ENCODE data around the gene ANKRD11. TPM values are rescaled to one million over a fixed set of nuclear protein-coding genes. Genes with fewer than 3 reads are reported as not detected.
"Not testable (repeated sequence)": the region's sequence is repeated elsewhere in the genome, so short reads cannot be mapped to it uniquely, and the experiment has no call there.

Gene ANKRD11
- total and polyA plus RNA-seq, 2 donors (not counting 1 experiment from before 2014, with no cell fraction given) = 41.5 to 71.2 TPM

GRCh38 chr16:89392881-89393737, 97.3 kb downstream of the ANKRD11 start:
- TF ChIP-seq EZH2 (IDR thresholded peaks at IDR 0.05; ENCODE audit: low read length, missing control alignments) = no peak
- TF ChIP-seq CTCF (conservative IDR thresholded peaks at IDR 0.05 in 1 of 2, IDR thresholded peaks at IDR 0.05 in 1 of 2; ENCODE audit: low read depth in 1 of 2, low read length in 2 of 2) = no peak
- DNase-seq (ENCODE audit: low read depth in 2 of 2) = no peak
- Histone ChIP-seq H3K79me2 (ENCODE audit: control insufficient read depth, insufficient read depth, low read length) (peaks cover 85% of the 10 kb centered on the region), H3K9ac (ENCODE audit: insufficient read depth, low read length) (peak overlapping the region; percentile 16), H3K4me1 (ENCODE audit: control insufficient read depth, extremely low read depth, insufficient read depth, low read length) (peaks cover 9% of the 10 kb centered on the region), H4K20me1 (ENCODE audit: control insufficient read depth, extremely low read depth, insufficient read depth, low read length) (peaks cover 6% of the 10 kb centered on the region), H3K27me3 (ENCODE audit: control insufficient read depth, insufficient read depth, low read length) (no peaks in the 10 kb centered on the region), H3K9me3 (ENCODE audit: control insufficient read depth, insufficient read depth, low read depth, low read length) (no peaks in the 10 kb centered on the region), H3K36me3 (ENCODE audit: control insufficient read depth, insufficient read depth, low read length) (no peaks in the 10 kb centered on the region), H2AFZ (ENCODE audit: low read length) (no peak overlapping the region), H3K4me2 (ENCODE audit: extremely low read depth, insufficient read depth, low read length) (peak overlapping the region; percentile 13), H3K4me3 (replicated peaks in 1 of 4; ENCODE audit: control extremely low read depth in 1 of 4, insufficient read depth in 1 of 4, low read depth in 3 of 4, low read length in 4 of 4) (no peak overlapping the region), H3K27ac (ENCODE audit: insufficient read depth, low read length) (peak overlapping the region; percentile 34)

GRCh38 chr16:89390224-89390583, 100.2 kb downstream of the ANKRD11 start:
- not testable (repeated sequence) for H3K9me3 ChIP-seq (ENCODE audit: control insufficient read depth, insufficient read depth, low read depth, low read length); H3K4me3 ChIP-seq (replicated peaks in 1 of 4; ENCODE audit: control extremely low read depth in 1 of 4, insufficient read depth in 1 of 4, low read depth in 3 of 4, low read length in 4 of 4); H3K4me1 ChIP-seq (ENCODE audit: control insufficient read depth, extremely low read depth, insufficient read depth, low read length); H3K36me3 ChIP-seq (ENCODE audit: control insufficient read depth, insufficient read depth, low read length); H3K27ac ChIP-seq (ENCODE audit: insufficient read depth, low read length); H3K27me3 ChIP-seq (ENCODE audit: control insufficient read depth, insufficient read depth, low read length); DNase-seq (ENCODE audit: low read depth in 2 of 2); H3K9ac ChIP-seq (ENCODE audit: insufficient read depth, low read length); H4K20me1 ChIP-seq (ENCODE audit: control insufficient read depth, extremely low read depth, insufficient read depth, low read length); H3K4me2 ChIP-seq (ENCODE audit: extremely low read depth, insufficient read depth, low read length); H2AFZ ChIP-seq (ENCODE audit: low read length)
- peaks cover 87% of the 10 kb centered on the region for H3K79me2 ChIP-seq (ENCODE audit: control insufficient read depth, insufficient read depth, low read length)

GRCh38 chr16:89389504-89390223, 100.7 kb downstream of the ANKRD11 start:
- not testable (repeated sequence) for H3K9me3 ChIP-seq (ENCODE audit: control insufficient read depth, insufficient read depth, low read depth, low read length); H4K20me1 ChIP-seq (ENCODE audit: control insufficient read depth, extremely low read depth, insufficient read depth, low read length); DNase-seq (ENCODE audit: low read depth in 2 of 2); H3K4me2 ChIP-seq (ENCODE audit: extremely low read depth, insufficient read depth, low read length); H3K27me3 ChIP-seq (ENCODE audit: control insufficient read depth, insufficient read depth, low read length); H3K9ac ChIP-seq (ENCODE audit: insufficient read depth, low read length); H3K27ac ChIP-seq (ENCODE audit: insufficient read depth, low read length); H3K36me3 ChIP-seq (ENCODE audit: control insufficient read depth, insufficient read depth, low read length); H3K4me1 ChIP-seq (ENCODE audit: control insufficient read depth, extremely low read depth, insufficient read depth, low read length); H2AFZ ChIP-seq (ENCODE audit: low read length); H3K4me3 ChIP-seq (replicated peaks in 1 of 4; ENCODE audit: control extremely low read depth in 1 of 4, insufficient read depth in 1 of 4, low read depth in 3 of 4, low read length in 4 of 4)
- H3K79me2 ChIP-seq (ENCODE audit: control insufficient read depth, insufficient read depth, low read length) = peaks cover 89% of the 10 kb centered on the region

- no peaks in the 10 kb centered on the region for H3K9me3 ChIP-seq (ENCODE audit: control insufficient read depth, insufficient read depth, low read depth, low read length)
- no peaks in the 10 kb centered on the region for H3K36me3 ChIP-seq (ENCODE audit: control insufficient read depth, insufficient read depth, low read length)
- H3K79me2 ChIP-seq (ENCODE audit: control insufficient read depth, insufficient read depth, low read length) = peaks cover 89% of the 10 kb centered on the region
- H3K4me2 ChIP-seq (ENCODE audit: extremely low read depth, insufficient read depth, low read length) = no peak overlapping the region
- no peak for TF ChIP-seq CTCF (conservative IDR thresholded peaks at IDR 0.05 in 1 of 2, IDR thresholded peaks at IDR 0.05 in 1 of 2; ENCODE audit: low read depth in 1 of 2, low read length in 2 of 2)
- no peak for TF ChIP-seq EZH2 (IDR thresholded peaks at IDR 0.05; ENCODE audit: low read length, missing control alignments)
- no peak for DNase-seq (ENCODE audit: low read depth in 2 of 2)
- H2AFZ ChIP-seq (ENCODE audit: low read length) = no peak overlapping the region
- no peak overlapping the region for H3K4me3 ChIP-seq (replicated peaks in 1 of 4; ENCODE audit: control extremely low read depth in 1 of 4, insufficient read depth in 1 of 4, low read depth in 3 of 4, low read length in 4 of 4)
- no peak overlapping the region for H3K9ac ChIP-seq (ENCODE audit: insufficient read depth, low read length)
- no peaks in the 10 kb centered on the region for H3K27me3 ChIP-seq (ENCODE audit: control insufficient read depth, insufficient read depth, low read length)
- no peak overlapping the region for H3K27ac ChIP-seq (ENCODE audit: insufficient read depth, low read length)
- H3K4me1 ChIP-seq (ENCODE audit: control insufficient read depth, extremely low read depth, insufficient read depth, low read length) = peaks cover 2% of the 10 kb centered on the region
- H4K20me1 ChIP-seq (ENCODE audit: control insufficient read depth, extremely low read depth, insufficient read depth, low read length) = peaks cover 4% of the 10 kb centered on the region
Measured at GRCh38 chr16:89388536-89388935, 101.8 kb downstream of the ANKRD11 start.
